RPMI8226 (cell line): Measurements from ENCODE around the gene ARHGEF17.

Experiments
- DNase-seq: peaks from one replicate; pipeline ENCODE4 v3.0.0-alpha.2; 2015

The ARHGEF17 gene

GRCh38 chr11:73414977-73415651 lies 107.0 kb downstream of the ARHGEF17 start:
- no peak for DNase-seq

GRCh38 chr11:73415854-73416615 lies 108.0 kb downstream of the ARHGEF17 start:
- no peak for DNase-seq

GRCh38 chr11:73416786-73417185 lies 108.7 kb downstream of the ARHGEF17 start:
- DNase-seq = no peak
